ENCODE results near the gene MRPL37.
A peak's percentile ranks its signal among the peaks of the same experiment; 100 is the strongest.
"Not testable (repeated sequence)": the region's sequence is repeated elsewhere in the genome, so short reads cannot be mapped to it uniquely, and the experiment has no call there.

MRPL37 gene

GRCh38 chr1:54199765-54200518 is at the start of gene MRPL37, which contains the start of gene CYB5RL:
MRPL37 (plus strand) TSS chr1:54200167; CDS start chr1:54200244, 77 bp downstream.
CYB5RL (minus strand) TSS chr1:54200030; CDS start chr1:54195616, 4,414 bp downstream.
- peak; percentile 87 to 88 for DNase-seq

- no peak for DNase-seq
Measured at GRCh38 chr1:54151013-54151412, 49.0 kb upstream of the MRPL37 start.

DNA sequence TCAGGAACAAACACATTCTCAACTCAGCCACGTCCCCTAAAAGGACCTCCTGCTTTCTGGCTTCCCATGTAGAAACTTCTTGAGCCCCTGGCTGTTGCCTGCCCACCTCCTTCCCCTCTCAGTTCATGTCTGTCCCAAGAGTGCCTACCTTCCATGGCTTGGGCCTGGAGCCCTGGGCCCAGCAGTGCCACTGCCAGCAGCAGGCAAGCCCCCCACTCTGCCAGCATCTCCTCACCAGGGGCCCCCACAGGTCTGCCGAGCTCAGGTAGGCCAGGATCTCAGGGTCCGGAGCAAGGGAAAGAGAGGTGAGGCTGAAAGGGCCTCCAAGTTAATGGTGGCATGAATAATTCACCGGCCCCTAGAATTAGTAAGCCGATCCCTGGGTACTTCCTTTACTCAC is 47.3 kb upstream of the MRPL37 start, which contains the start of gene CDCP2:
Gene CDCP2, minus strand, starts transcription at position 305 of the 400 bp plus-strand sequence. Its CDS starts 78 bp downstream, at position 227.
- DNase-seq: no peak

- DNase-seq: no peak
Measured at GRCh38 chr1:54153535-54154439, 46.2 kb upstream of the MRPL37 start.

- DNase-seq: no peak
Measured at GRCh38 chr1:54156201-54156600, 43.8 kb upstream of the MRPL37 start.

DNA sequence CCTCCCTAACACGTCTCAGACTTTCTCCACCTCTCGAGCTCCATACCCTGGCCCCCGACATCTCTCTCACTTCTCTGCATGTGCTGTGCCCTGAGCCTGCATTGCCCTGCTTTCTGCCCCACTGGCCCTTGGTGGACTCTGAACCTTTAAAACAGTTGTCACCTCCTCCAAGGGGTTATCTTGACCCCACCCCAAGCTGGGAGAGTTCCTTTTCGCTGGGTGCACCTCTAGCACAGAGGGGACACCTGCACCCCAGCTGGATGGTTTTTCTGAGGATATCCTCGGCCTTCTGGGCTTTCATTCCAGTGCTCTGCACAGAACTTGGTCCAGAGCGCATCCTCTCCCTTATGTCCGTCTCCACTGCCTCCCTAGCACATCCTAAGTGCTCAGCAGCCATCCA is 43.0 kb upstream of the MRPL37 start:
- DNase-seq: no peak

GRCh38 chr1:54157401-54157800 is 42.6 kb upstream of the MRPL37 start:
- DNase-seq: no peak

DNA sequence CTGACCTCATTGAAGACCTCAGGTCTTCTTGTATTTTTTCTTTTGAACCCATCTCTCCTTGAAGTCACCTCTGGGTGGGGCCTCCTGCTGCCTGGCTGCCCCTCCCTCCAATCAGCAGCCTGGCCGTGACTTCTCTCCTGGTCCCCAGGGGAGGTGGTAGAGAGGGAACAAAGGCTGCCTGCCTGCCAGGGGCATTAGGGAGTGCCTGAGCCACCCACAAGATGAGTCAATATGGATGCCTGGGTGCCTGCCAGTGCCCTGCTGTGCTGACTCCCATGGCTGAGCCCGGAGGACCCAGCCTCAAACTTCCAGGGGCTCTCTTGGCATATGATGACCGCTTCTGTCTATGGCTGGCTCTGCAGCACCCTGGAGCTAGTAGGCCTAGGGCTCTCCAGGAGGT is 41.9 kb upstream of the MRPL37 start:
- DNase-seq: no peak

DNA sequence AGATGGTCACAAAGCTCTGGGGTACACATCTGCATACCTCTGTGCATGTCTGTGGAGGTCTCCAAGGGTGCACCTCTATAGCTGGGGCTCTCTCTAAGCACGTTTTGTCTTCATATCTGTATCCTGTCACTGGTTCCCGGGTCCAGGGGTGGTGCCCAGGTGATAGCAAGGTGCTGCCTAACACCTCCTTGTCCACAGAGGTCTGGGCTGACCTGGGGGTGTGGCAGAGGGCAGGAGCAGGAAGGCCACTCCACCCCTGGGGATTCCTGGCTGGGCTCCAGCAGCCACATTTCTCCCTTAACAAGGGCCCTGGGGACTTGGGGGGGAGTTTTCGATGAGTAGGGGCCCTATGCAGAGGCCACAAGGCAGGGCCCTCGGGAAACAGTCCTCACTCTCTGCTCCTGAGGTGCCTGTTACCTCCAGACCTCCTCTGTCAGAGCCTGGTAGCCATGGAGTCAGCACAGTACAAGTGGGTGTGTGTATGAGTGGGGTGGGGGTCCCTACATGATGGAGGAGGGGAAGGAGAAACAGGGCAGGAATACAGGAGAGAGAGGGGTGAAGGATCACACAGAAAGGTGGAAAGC is 40.1 kb upstream of the MRPL37 start:
- no peak for DNase-seq

DNA sequence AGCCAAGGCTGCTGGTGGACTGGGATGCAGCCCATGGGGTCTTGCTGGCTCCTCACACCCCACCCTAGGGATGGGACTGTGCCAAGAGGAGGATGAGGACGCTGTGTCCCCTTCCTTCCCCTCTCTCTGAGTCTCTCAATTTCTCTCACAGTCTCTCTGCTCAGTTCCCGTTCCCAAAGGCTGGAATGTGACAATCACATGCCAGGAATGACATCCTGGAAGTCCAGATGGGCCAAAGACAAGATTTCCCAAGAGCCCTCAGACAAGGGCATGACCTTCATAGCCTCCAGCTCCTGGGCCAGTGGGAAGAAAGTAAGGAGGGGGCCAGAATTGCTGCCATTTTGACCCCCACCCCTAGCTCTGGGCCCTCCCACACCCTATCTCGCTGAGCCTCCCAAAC is 39.6 kb upstream of the MRPL37 start:
- DNase-seq: no peak

GRCh38 chr1:54161495-54162168 is 38.3 kb upstream of the MRPL37 start:
- DNase-seq: no peak

DNA sequence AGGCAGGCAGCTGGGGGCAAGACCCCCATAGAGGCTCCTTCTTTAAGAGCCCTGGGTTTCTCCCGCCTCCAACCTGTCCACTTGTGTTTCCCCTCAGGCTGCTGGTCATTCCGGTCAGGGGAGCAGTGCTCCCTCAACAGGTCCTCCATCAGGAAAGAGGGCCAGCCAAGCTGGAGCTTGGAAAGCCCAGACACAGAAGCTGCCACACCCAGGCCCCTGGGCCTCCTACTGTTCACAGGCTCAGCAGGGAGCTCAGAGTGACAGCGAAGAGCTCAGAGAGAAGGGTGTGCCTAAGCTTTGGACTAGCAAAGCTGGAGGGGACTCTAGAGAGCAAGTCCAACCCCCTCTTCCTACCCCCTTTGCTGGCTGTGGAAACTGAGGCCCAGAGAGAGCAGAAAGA is 36.9 kb upstream of the MRPL37 start:
- DNase-seq: no peak

GRCh38 chr1:54163573-54163972 is 36.4 kb upstream of the MRPL37 start:
- DNase-seq: no peak

DNA sequence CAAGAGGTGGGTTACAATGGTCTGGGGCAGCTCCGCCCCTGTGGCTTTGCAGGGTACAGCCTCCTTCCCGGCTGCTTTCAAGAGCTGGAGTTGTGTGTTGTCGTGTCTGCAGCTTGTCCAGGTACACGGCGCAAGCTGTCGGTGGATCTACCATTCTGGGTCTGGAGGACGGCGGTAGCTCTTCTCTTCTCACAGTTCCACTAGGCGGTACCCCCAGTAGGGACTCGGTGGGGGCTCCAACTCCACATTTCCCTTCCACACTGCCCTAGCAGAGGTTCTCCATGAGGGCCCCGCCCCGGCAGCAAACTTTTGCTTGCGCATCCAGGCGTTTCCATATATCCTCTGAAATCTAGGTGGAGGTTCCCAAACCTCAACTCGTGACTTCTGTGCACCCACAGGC is 34.8 kb upstream of the MRPL37 start:
- DNase-seq: no peak

- DNase-seq: not testable (repeated sequence)
Measured at GRCh38 chr1:54166357-54166756, 33.6 kb upstream of the MRPL37 start.

- no peak for DNase-seq
Measured at GRCh38 chr1:54167422-54168139, 32.4 kb upstream of the MRPL37 start.

DNA sequence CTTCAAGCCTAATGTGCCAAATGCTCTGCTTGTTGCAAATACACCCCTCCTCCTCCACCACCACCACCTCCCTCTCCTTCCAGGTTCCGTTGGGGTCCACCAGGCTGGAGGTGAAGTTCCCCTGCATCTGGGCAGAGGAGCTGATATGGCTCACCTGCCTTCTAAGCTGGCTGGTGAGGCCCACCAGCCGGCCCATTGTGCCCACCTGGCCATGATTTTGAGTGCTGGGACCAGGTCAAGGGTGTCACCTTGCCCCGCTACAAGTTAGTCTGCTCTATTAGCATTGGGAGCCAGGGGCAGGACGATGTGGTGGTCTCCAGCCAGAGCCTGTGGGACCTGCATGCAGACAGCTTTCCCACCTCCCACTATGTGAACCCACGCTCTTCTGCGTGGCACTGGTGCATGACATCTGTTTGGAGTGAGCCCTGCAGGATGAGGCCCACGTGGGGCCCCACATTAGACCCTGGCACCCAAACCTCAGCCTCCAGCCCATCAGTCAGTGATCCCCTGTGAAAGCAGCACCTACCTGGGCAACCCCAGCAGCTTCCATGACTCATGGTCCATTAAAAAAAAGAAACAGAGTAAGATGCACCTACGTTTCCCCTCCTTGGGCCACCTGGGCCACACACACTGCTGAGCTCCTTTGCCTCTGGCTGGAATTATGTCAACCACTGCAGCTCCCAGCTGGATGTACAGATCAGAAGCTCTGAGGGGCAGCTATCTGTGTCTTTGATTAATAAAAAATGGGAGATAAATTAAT is 31.6 kb upstream of the MRPL37 start:
- DNase-seq: no peak

DNA sequence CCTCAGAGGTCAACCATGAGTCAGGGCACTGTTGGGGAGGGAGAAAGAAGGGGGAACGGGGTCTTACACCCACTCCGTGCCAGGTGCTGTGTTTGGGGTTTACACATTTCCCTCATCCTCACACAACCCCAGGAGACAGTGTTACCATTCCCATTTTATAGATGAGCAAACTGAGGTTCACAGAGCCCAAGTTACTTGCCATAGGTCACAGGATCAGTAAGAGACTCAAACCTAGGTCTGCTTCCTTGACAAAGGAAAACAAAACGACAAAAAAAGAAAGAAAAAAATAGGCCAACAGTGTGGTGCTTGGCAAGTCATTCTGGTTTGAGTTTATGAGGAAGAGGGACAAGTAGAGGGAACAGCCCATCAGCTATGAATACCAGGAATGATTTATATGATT is 30.9 kb upstream of the MRPL37 start:
- no peak for DNase-seq

GRCh38 chr1:54171016-54171415 is 29.0 kb upstream of the MRPL37 start:
- DNase-seq: no peak

GRCh38 chr1:54171606-54172005 is 28.4 kb upstream of the MRPL37 start:
- DNase-seq: no peak

All from hippocampal formation (tissue), 2 donors.